Esophagus squamous epithelium (tissue), 5 donors: ENCODE measurements around the gene SUPT6H. TPM values are rescaled to one million over a fixed set of nuclear protein-coding genes. Genes with fewer than 3 reads are reported as not detected.

Experiments used
- DNase-seq: peaks from one replicate; lab custom pipeline; 2025; lab: John Stamatoyannopoulos, UW
- H3K27ac ChIP-seq, 4 donors: fragments of 200-600 bp; sonication (generic); one replicate each; pipeline ENCODE4 v1.5.1; 2016 to 2019; ENCODE audit warnings: mild to moderate bottlenecking in 1 of 4
- H3K27me3 ChIP-seq, 4 donors: fragments of 200-600 bp; sonication (generic); 1 replicate in 3 of 4; 2 replicates in 1 of 4; pipeline versions ENCODE4 v1.5.1 to v1.6.0; 2017 to 2021; ENCODE audit warnings: antibody characterized with exemption in 1 of 4
- H3K36me3 ChIP-seq, 3 donors: fragments of 200-600 bp; sonication (generic); one replicate each; pipeline ENCODE4 v1.5.1; 2016 to 2019
- H3K4me1 ChIP-seq, 3 donors: fragments of 200-600 bp; sonication (generic); one replicate each; pipeline ENCODE4 v1.5.1; 2017 to 2019
- H3K4me3 ChIP-seq, 4 donors: fragments of 200-600 bp; sonication (generic); 1 replicate in 3 of 4; 2 replicates in 1 of 4; pipeline ENCODE4 v1.5.1; 2016 to 2019; ENCODE audit warnings: mild to moderate bottlenecking in 2 of 4, moderate library complexity in 1 of 4
- H3K9me3 ChIP-seq, 3 donors: fragments of 200-600 bp; sonication (generic); one replicate each; pipeline ENCODE4 v1.5.1; 2016 to 2019
- CTCF ChIP-seq, 6 experiments: fragments of 450-650 bp in 4 of 6; fragments of 200-600 bp in 2 of 6; sonication (generic) in 2 of 6; IDR thresholded peaks; one replicate each; pipeline ENCODE4 v1.5.1; 2016 to 2019; ENCODE audit warnings: antibody characterized with exemption in 6 of 6, mild to moderate bottlenecking in 4 of 6, moderate library complexity in 4 of 6
- POLR2A ChIP-seq, 4 donors: fragments of 450-650 bp; IDR thresholded peaks; one replicate each; pipeline ENCODE4 v1.6.1; 2017; ENCODE audit warnings: antibody characterized with exemption in 4 of 4, mild to moderate bottlenecking in 4 of 4, moderate library complexity in 3 of 4
- WGBS, 2 donors: methylation state at CpG; one replicate each; pipeline ENCODE4 v1.1.5; 2018; 5-methylcytosine and 5-hydroxymethylcytosine counted together
- intact Hi-C: fragments of 100-400 bp; cut with DNase I; formaldehyde crosslinking; loops from one replicate; pipeline ENCODE4 v1.15.0; 2022
- total RNA-seq, 4 donors: library from RNA; depleted of rRNA; stranded (reverse); fragments of >200 nt; gene quantifications; one replicate each; pipeline ENCODE4 v1.1.0, GENCODE V29; 2016
- donor health status: DM: yes; HTN: yes; CAD: no.

SUPT6H gene
- total RNA-seq, 4 donors from 2014 or later: 26.4 to 59.3 (median 48.8) TPM

DNA sequence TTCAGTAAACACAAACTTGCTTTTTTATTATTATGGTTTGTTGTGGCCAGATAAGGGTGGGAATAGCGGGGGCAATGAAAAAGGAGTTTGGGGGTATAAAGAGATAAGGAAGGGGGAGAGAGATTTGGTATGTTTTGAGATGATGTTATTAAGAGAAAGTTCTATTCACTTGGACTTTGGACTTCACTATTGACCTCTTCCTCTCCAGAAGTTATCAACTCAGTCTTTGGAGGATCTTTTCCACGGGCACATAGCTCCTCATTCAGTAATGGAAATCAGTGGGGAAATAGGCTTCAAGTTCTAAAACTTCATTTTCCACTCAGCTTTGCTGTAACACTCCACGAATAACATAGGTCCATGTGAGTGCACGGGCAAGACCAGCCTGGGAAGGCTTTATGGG is 26.5 kb downstream of the SUPT6H start:
- WGBS, 2 donors: 92 to 98% methylated on average over 4 of the region's 4 CpGs
- no peak for DNase-seq
- H3K9me3 ChIP-seq: no peaks in the 10 kb centered on the region
- intact Hi-C loops: no loop called here
- no peak for TF ChIP-seq CTCF (IDR thresholded peaks at IDR 0.05)
- no peak for TF ChIP-seq POLR2A (IDR thresholded peaks at IDR 0.05)
- H3K36me3 ChIP-seq: peaks cover 49 to 100% (median 91%) of the 10 kb centered on the region in 3 donors
- no peak overlapping the region for H3K4me3 ChIP-seq
- no peaks in the 10 kb centered on the region for H3K27me3 ChIP-seq
- peaks cover 0 to 13% (median 0%) of the 10 kb centered on the region in 3 donors for H3K4me1 ChIP-seq
- no peak overlapping the region for H3K27ac ChIP-seq

DNA sequence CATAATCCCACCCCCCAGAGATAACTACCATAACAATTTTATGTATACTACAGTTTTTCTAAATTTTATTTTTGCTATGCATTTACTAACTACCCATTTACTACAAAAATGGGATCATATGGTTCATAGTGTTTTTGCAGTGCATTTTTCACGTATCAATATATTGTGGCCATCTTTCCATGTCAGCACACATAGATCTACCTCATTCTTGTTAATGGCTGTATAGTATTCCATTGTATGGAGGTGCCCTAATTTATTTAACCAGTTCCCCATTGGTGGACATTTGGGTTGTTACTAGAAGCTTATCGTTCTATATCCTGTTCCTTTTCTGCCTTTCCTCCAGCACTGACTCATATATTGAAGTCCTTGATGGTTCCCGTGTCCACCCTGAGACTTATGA is 27.0 kb downstream of the SUPT6H start:
- WGBS, 2 donors: 93 to 100% methylated on average over 2 to 3 of the region's 3 CpGs
- peaks cover 46 to 100% (median 89%) of the 10 kb centered on the region in 3 donors for H3K36me3 ChIP-seq

DNA sequence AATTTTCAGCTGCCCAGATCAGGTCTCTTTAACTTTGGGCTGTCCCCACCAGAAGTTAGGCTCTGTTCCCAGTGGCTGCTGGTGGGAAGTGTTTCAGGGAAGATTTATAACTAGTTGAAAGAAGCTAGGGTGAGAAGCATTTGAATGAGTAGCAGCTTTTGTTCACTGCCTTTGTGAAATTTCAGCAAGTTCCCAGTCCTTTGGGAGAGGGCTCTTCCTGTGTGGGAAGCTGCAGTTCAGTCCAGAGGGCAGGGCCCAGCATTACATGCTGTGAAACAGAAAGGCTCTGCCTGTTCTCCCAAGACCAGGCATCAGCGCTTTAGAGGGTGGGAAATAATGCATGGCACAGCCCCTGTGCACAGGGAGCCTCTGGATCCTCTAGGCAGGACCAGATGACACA is 31.9 kb downstream of the SUPT6H start:
- Histone ChIP-seq H3K27ac (no peak overlapping the region), H3K9me3 (no peaks in the 10 kb centered on the region), H3K27me3 (no peaks in the 10 kb centered on the region), H3K36me3 (peaks cover 60 to 100% (median 85%) of the 10 kb centered on the region in 3 donors), H3K4me1 (no peaks in the 10 kb centered on the region), H3K4me3 (no peak overlapping the region)
- intact Hi-C loops: no loop called here
- DNase-seq: no peak
- 91 to 100% methylated on average over 1 of the region's 1 CpG for WGBS, 2 donors
- no peak for TF ChIP-seq POLR2A (IDR thresholded peaks at IDR 0.05)

More for the DNA sequence above, 27.0 kb downstream of the SUPT6H start:
- TF ChIP-seq POLR2A (IDR thresholded peaks at IDR 0.05): no peak
- no peak for TF ChIP-seq CTCF (IDR thresholded peaks at IDR 0.05)
- H3K27ac ChIP-seq: no peak overlapping the region
- DNase-seq: no peak
- H3K4me3 ChIP-seq: no peak overlapping the region
- H3K9me3 ChIP-seq: no peaks in the 10 kb centered on the region
- no peaks in the 10 kb centered on the region for H3K27me3 ChIP-seq
- intact Hi-C loops: no loop called here
- peaks cover 0 to 13% (median 0%) of the 10 kb centered on the region in 3 donors for H3K4me1 ChIP-seq

DNA sequence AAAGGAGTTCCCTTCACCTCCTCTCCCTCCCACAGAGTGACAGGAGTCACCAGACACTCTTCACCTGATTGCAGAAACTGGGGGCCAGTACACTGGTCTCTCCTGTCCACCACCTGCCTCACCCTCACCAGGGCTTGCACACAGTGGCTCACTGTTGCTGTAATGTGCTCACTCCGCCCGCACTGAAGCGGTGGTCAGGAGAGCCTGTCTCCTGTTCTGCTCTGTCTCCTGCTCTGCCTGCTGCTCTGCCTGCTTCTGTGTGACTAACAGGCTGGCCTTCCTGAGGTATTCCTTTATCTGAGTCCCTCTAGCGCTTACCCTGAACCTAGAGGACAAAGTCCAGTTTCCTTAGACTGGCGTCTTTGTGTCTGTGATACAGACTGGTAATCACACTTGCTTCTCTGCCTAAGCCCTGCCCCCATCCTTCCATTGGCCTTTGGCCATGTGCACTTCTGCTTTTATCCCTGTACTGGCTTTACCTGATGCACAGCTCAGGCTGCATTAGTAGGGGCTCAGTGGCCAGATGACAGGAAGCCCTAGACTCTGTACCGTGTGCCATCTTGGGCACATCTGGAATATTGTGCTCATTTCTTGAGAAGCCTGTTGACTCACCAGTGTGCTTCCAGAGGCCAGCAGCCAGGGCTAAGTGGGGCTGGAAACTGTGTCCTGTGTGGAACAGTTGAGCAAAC is 36.4 kb downstream of the SUPT6H start:
- TF ChIP-seq POLR2A (IDR thresholded peaks at IDR 0.05) (no peak), CTCF (IDR thresholded peaks at IDR 0.05) (no peak)
- Histone ChIP-seq H3K36me3 (peaks cover 63 to 100% (median 86%) of the 10 kb centered on the region in 3 donors), H3K4me1 (no peaks in the 10 kb centered on the region), H3K9me3 (no peaks in the 10 kb centered on the region), H3K27me3 (no peaks in the 10 kb centered on the region), H3K27ac (no peak overlapping the region), H3K4me3 (no peak overlapping the region)
- intact Hi-C loops: no loop called here
- DNase-seq: no peak
- WGBS, 2 donors: 86 to 91% methylated on average over 6 of the region's 6 CpGs

GRCh38 chr17:28700278-28700677 is 38.3 kb downstream of the SUPT6H start:
- WGBS, 2 donors: 70 to 100% methylated on average over 2 of the region's 8 CpGs
- Histone ChIP-seq H3K27ac (no peak overlapping the region), H3K4me1 (no peaks in the 10 kb centered on the region), H3K27me3 (no peaks in the 10 kb centered on the region), H3K4me3 (no peak overlapping the region), H3K9me3 (no peaks in the 10 kb centered on the region), H3K36me3 (peaks cover 61 to 99% (median 75%) of the 10 kb centered on the region in 3 donors)
- intact Hi-C loops: no loop called here
- no peak for TF ChIP-seq POLR2A (IDR thresholded peaks at IDR 0.05)
- no peak for TF ChIP-seq CTCF (IDR thresholded peaks at IDR 0.05)
- DNase-seq: no peak
